Body of pancreas (tissue), 4 donors: Measurements from ENCODE around the gene PLCB1. TPM values are rescaled to one million over a fixed set of nuclear protein-coding genes. Genes with fewer than 3 reads are reported as not detected.

Experiments
- ATAC-seq: fragments of 150-250 bp; one replicate; pipeline ENCODE4 v1.9.1; 2016
- DNase-seq, 4 donors: peaks; one replicate each; pipeline ENCODE4 v3.0.0-alpha.2; 2019
- H3K27ac ChIP-seq, 4 donors: fragments of 200-600 bp; sonication (generic); 1 replicate in 3 of 4; 2 replicates in 1 of 4; pipeline versions ENCODE4 v1.5.1 to v1.6.1; 2016 to 2019; ENCODE audit warnings: mild to moderate bottlenecking in 1 of 4, mixed read lengths in 1 of 4, moderate library complexity in 1 of 4
- H3K27me3 ChIP-seq, 2 donors: fragments of 200-600 bp; sonication (generic); one replicate each; pipeline ENCODE4 v1.6.0; 2016; ENCODE audit warnings: mild to moderate bottlenecking in 1 of 2
- H3K36me3 ChIP-seq, 2 donors: fragments of 200-600 bp; sonication (generic); replicated peaks in 1 of 2; 2 replicates each; pipeline ENCODE4 v1.5.1; 2016; ENCODE audit warnings: low read depth in 2 of 2; ENCODE audit not compliant: insufficient read depth in 1 of 2
- H3K4me1 ChIP-seq: fragments of 200-600 bp; sonication (generic); one replicate; pipeline ENCODE4 v1.6.0; 2016
- H3K4me3 ChIP-seq, 2 donors: fragments of 200-600 bp; sonication (generic); 1 replicate in 1 of 2; 2 replicates in 1 of 2; pipeline ENCODE4 v1.5.1; 2016 to 2019
- H3K9me3 ChIP-seq, 3 donors: fragments of 200-600 bp; sonication (generic); 1 replicate in 2 of 3; 2 replicates in 1 of 3; pipeline ENCODE4 v1.5.1; 2016
- POLR2A ChIP-seq, 3 donors: fragments of 450-650 bp; IDR thresholded peaks; one replicate each; pipeline ENCODE4 v1.6.1; 2016; ENCODE audit warnings: antibody characterized with exemption in 3 of 3, mild to moderate bottlenecking in 2 of 3
- WGBS, 2 donors: methylation state at CpG; one replicate each; pipeline ENCODE4 v1.1.5; 2017; 5-methylcytosine and 5-hydroxymethylcytosine counted together
- intact Hi-C: fragments of 100-400 bp; cut with DNase I; formaldehyde crosslinking; loops from one replicate; pipeline ENCODE4 v1.15.1; 2023
- total RNA-seq, 2 donors: library from RNA; depleted of rRNA; stranded (reverse); fragments of >200 nt; gene quantifications; one replicate each; pipeline ENCODE4 v1.1.0, GENCODE V29; 2016
- TF ChIP-seq, protein P1 (sequence below), 7 experiments: fragments of 450-650 bp in 4 of 7; fragments of 200-600 bp in 3 of 7; sonication (generic) in 3 of 7; IDR thresholded peaks; one replicate each; pipeline ENCODE4 v1.5.1; 2016 to 2019; ENCODE audit warnings: antibody characterized with exemption in 7 of 7

Gene PLCB1
- total RNA-seq, 2 donors from 2014 or later: 32.9 to 46.1 TPM

GRCh38 chr20:8631271-8631670, 499.2 kb downstream of the PLCB1 start:
- Histone ChIP-seq H3K27ac (no peak overlapping the region), H3K4me1 (no peaks in the 10 kb centered on the region), H3K4me3 (no peak overlapping the region), H3K9me3 (no peaks in the 10 kb centered on the region), H3K36me3 (no peaks in the 10 kb centered on the region), H3K27me3 (no peaks in the 10 kb centered on the region)
- ATAC-seq (no peak), DNase-seq (no peak)
- no peak for TF ChIP-seq POLR2A (IDR thresholded peaks at IDR 0.05)
- TF ChIP-seq, protein P1, sequence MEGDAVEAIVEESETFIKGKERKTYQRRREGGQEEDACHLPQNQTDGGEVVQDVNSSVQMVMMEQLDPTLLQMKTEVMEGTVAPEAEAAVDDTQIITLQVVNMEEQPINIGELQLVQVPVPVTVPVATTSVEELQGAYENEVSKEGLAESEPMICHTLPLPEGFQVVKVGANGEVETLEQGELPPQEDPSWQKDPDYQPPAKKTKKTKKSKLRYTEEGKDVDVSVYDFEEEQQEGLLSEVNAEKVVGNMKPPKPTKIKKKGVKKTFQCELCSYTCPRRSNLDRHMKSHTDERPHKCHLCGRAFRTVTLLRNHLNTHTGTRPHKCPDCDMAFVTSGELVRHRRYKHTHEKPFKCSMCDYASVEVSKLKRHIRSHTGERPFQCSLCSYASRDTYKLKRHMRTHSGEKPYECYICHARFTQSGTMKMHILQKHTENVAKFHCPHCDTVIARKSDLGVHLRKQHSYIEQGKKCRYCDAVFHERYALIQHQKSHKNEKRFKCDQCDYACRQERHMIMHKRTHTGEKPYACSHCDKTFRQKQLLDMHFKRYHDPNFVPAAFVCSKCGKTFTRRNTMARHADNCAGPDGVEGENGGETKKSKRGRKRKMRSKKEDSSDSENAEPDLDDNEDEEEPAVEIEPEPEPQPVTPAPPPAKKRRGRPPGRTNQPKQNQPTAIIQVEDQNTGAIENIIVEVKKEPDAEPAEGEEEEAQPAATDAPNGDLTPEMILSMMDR (IDR thresholded peaks at IDR 0.05): no peak
- WGBS, 2 donors: 76 to 83% methylated on average over 1 of the region's 1 CpG
- intact Hi-C loops: no loop called here

DNA sequence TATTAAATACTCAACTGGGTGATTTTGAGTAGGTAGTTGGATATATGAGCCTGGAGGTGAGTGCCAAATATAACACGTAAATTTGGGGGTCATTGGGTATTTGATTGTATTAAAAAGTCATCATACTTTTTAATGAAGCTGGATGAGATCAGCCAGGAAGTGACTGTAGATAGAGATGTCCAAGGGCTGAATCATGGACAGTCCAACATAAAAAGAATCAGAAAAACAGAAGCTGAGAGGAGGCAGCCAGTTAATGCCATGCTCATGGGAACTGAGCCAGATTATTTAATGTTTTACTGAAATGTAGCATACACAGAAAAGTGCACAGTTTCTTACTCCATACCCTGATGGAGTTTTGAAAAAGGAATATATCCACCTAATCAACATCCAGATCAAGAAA, 501.3 kb downstream of the PLCB1 start:
- Histone ChIP-seq H3K9me3 (no peaks in the 10 kb centered on the region), H3K4me1 (no peaks in the 10 kb centered on the region), H3K36me3 (no peaks in the 10 kb centered on the region), H3K27me3 (no peaks in the 10 kb centered on the region), H3K4me3 (no peak overlapping the region), H3K27ac (no peak overlapping the region)
- WGBS, 2 donors: 88 to 91% methylated on average over 1 of the region's 1 CpG
- intact Hi-C loops: no loop called here
- no peak for TF ChIP-seq POLR2A (IDR thresholded peaks at IDR 0.05)
- TF ChIP-seq, protein P1 (IDR thresholded peaks at IDR 0.05): no peak
- DNase-seq (no peak), ATAC-seq (no peak)

- no peak overlapping the region for H3K27ac ChIP-seq
- WGBS, 2 donors: 77 to 88% methylated on average over 4 of the region's 4 CpGs
- H3K9me3 ChIP-seq: no peaks in the 10 kb centered on the region
- ATAC-seq: no peak
- no peak overlapping the region for H3K4me3 ChIP-seq
- no peak for DNase-seq
- intact Hi-C loops: no loop called here
- H3K27me3 ChIP-seq: no peaks in the 10 kb centered on the region
- H3K36me3 ChIP-seq: no peaks in the 10 kb centered on the region
- no peaks in the 10 kb centered on the region for H3K4me1 ChIP-seq
- no peak for TF ChIP-seq POLR2A (IDR thresholded peaks at IDR 0.05)
- TF ChIP-seq, protein P1 (IDR thresholded peaks at IDR 0.05): no peak
Measured at GRCh38 chr20:8635048-8635572, 503.0 kb downstream of the PLCB1 start.

DNA sequence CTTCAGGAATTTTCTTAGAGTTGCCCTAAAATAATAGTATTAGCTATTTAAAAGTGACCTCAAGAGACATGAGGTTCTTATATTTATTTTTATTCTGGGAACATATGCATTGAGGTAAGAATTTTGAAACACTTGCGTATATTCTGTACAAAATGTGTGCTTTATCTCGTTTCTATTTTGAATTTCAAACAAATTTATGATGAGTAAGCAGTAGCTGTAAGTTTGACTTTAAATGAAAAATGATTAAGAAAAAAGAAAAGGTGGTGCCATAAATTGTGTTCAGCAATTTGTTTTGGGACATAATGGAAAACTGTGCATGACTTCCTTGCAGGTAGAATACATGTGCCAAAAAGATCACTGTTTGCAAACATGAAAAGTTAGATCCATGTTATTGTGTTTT, 503.8 kb downstream of the PLCB1 start:
- no peak for TF ChIP-seq POLR2A (IDR thresholded peaks at IDR 0.05)
- TF ChIP-seq, protein P1 (IDR thresholded peaks at IDR 0.05): no peak
- ATAC-seq (no peak), DNase-seq (no peak)
- intact Hi-C loops: no loop called here
- no peak overlapping the region for H3K4me3 ChIP-seq
- WGBS, 2 donors: 66 to 67% methylated on average over 2 of the region's 2 CpGs
- H3K27ac ChIP-seq: no peak overlapping the region
- no peaks in the 10 kb centered on the region for H3K9me3 ChIP-seq
- H3K36me3 ChIP-seq: no peaks in the 10 kb centered on the region
- no peaks in the 10 kb centered on the region for H3K27me3 ChIP-seq
- no peaks in the 10 kb centered on the region for H3K4me1 ChIP-seq

DNA sequence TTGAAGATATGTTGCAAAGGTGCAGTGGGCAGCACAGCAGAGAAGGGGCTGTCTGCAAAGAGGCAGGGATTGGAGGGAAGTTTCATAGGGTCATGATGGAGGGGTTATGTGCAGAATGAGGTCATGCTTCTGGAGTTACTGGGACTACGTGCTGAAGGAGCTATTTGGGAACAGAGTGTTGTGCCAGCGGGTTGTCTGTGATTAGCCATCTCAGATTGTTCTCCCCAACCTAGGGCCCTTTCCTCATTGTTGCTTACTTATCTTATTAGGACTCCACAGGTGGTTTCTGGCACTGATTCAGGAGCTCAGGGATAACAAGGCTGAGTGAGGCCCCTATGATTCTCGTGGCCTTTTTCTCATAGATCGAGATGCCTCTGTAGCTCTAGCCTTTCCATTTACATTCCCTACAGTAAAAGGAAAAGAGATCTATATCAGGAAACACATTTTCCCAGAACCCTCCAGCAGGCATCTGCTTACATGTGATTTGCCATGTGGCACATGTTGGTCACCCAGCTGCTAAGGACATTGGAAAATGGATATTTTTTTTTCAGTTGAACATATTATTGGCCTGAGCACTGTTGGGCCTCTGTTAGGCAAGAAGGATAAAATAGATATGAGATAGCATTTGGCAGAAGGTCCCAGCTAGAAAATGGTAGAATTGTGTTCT, 507.2 kb downstream of the PLCB1 start:
- TF ChIP-seq, protein P1 (IDR thresholded peaks at IDR 0.05): no peak
- no peak for TF ChIP-seq POLR2A (IDR thresholded peaks at IDR 0.05)
- intact Hi-C loops: no loop called here
- H3K27me3 ChIP-seq: no peaks in the 10 kb centered on the region
- ATAC-seq (no peak), DNase-seq (no peak)
- H3K4me3 ChIP-seq: no peak overlapping the region
- 72 to 75% methylated on average over 4 of the region's 4 CpGs for whole genome bisulfite sequencing, 2 donors
- H3K36me3 ChIP-seq: no peaks in the 10 kb centered on the region
- no peaks in the 10 kb centered on the region for H3K4me1 ChIP-seq
- no peaks in the 10 kb centered on the region for H3K9me3 ChIP-seq
- no peak overlapping the region for H3K27ac ChIP-seq
